GM21723 (cell line): Measurements from ENCODE around the gene ASB13.
"Not testable (repeated sequence)": the region's sequence is repeated elsewhere in the genome, so short reads cannot be mapped to it uniquely, and the experiment has no call there.

Source experiments
- ATAC-seq: cut with Tn5 transposase; IDR thresholded peaks from one replicate; pipeline ENCODE4 v1.9.1; 2021; ENCODE audit warnings: mild to moderate bottlenecking, moderate library complexity; ENCODE audit not compliant: unreplicated experiment

ASB13 gene

GRCh38 chr10:5625992-5626777 lies 40.2 kb downstream of the ASB13 start:
- no peak for ATAC-seq

- no peak for ATAC-seq
Observed at GRCh38 chr10:5624701-5625100, 41.7 kb downstream of the ASB13 start.

DNA sequence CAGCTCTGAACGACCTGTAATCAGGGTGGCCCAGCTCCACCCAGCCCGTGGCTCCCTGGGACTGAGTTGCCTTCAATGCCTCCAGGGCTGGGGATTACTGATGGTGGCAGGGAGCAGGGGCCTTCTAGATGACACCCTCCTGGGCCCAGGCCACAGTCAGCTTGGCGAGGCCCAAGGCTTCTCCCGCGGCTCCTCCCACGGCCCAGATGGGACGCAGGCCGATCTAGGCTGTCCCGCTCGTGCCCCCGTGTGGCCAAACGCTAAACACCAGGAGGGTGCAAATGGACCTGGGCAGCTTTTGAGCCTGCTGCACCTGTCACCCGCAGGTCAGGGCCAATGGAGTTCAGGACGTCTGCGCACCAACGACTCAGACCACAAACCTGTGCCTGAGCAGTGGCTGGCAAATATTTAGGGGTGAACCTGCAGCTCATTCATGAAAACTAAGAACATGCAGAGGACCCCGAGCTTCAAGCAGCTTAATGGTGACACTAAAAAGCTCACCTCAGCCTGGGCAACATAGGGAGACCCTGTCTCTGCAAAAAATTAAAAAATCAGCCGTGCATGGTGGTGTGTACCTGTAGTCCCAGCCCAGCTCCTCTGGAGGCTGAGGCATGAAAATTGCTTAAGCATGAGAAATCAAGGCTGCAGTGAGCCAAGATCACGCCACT lies 43.2 kb downstream of the ASB13 start:
- ATAC-seq = peak; percentile 97

GRCh38 chr10:5622186-5622960 lies 44.0 kb downstream of the ASB13 start:
- ATAC-seq = no peak

DNA sequence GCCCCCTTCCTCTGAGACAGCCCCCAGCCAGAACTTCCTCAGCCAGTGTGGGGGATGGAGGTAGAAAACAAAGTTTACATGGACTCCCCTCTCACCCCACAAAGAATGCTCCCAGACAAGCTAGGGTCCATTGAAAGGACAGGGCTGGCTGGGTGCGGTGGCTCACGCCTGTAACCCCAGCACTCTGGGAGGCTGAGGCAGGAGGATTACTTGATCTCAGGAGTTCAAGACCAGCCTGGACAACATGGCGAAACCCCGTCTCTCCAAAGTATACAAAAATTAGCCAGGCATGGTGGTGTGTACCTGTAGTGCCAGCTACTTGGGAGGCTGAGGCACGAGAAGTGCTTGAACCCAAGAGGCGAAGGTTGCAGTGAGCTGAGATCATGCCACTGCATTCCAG lies 45.0 kb downstream of the ASB13 start:
- ATAC-seq = not testable (repeated sequence)

DNA sequence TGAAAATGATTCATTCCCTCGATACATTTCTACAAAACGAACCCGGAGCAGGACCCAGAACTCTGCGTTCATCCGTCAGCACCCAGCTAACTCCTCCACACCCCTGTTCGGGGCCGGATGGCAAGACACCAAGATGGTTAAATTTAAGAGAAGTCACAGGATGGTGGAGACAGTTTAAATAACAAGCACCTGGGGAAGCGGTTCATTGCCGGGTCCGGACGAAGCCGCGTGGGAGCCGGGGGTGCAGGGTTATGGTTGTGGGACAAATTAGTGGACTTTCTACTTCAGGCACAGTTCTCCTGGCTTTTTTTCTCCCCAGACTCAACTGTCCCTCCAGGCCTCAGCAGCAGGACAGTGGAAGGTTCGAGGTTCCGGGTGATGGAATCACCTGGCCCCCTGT lies 45.4 kb downstream of the ASB13 start:
- no peak for ATAC-seq

- ATAC-seq = no peak
Observed at GRCh38 chr10:5620223-5620721, 46.1 kb downstream of the ASB13 start.

GRCh38 chr10:5619362-5620211 lies 46.8 kb downstream of the ASB13 start:
- ATAC-seq = no peak

- ATAC-seq = no peak
Observed at GRCh38 chr10:5618829-5619228, 47.6 kb downstream of the ASB13 start.

DNA sequence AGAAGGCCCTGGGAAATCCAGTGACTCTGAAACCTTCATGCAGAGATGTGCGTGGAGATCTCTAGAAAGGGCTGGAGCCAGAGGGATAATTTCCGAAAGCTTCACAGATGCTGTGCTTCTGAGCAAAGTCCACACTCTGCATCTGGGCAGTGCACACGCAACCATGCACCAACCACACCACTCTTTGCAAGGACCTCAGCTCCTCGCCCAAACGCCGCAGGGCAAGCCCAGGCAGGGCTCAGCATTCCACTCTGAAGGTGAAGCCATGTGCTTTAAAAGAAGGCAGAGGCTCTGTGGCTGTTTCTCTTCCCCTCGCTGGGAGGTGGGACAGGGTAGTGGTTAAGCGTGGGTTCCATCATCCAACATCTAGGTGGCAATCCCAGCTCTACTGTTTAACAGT lies 48.4 kb downstream of the ASB13 start:
- ATAC-seq = no peak

DNA sequence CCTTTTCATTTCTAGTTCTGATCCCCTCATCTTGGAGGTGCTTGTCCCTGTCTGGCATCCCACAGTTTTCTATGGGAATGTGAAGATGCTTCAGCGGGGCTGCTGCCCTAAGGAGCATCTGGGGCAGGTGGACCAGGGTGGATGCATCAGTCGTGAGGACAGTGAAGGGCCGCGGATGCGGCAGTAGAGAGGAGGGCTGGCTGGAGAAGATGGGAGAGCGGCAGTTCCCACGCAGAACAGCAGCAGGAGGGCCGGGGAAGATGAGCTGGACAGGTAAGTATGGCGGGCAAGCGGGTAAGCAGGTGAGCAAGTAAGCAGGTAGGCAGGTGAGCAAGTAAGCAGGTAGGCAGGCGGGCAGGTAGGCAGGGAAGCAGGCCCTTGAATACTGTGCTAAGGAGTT lies 48.9 kb downstream of the ASB13 start:
- ATAC-seq = no peak

DNA sequence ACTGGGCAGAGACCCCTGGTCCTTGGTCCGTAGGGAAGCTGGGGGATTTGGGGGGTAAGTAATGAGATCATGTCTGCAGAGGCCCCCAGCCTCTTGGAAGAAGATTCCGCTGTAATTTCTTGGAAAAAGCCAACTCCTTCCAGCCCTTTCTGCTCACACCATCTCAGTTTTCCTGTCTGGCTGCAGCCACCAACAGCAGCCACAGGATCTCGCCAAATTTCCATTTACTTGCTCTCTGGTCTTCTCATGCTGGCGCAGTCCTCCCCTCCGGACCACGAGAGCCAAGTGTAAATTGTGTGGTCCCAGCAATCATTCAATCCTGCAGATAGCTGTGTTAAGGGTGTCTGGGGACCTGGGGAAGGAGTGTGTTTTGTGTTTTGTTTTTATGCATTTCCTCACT lies 49.6 kb downstream of the ASB13 start:
- ATAC-seq = no peak

DNA sequence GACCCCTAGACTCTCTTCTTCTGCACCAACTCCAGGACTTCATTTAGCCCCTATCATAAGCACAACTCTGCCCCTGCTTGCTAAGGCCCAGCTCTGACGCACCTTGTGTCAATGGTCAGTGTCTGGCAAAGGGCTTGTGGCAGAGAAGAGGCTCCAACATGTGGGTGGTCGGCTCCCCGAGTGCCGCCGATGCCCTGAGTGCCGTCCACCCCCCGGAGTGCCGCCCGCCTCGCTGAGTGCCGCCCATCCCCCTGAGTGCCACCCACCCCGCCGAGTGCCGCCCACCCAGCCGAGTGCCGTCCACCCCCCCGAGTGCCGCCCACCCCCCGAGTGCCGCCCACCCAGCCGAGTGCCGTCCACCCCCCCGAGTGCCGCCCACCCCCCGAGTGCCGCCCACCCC lies 50.3 kb downstream of the ASB13 start:
- no peak for ATAC-seq

- ATAC-seq = no peak
Observed at GRCh38 chr10:5615316-5615715, 51.1 kb downstream of the ASB13 start.

DNA sequence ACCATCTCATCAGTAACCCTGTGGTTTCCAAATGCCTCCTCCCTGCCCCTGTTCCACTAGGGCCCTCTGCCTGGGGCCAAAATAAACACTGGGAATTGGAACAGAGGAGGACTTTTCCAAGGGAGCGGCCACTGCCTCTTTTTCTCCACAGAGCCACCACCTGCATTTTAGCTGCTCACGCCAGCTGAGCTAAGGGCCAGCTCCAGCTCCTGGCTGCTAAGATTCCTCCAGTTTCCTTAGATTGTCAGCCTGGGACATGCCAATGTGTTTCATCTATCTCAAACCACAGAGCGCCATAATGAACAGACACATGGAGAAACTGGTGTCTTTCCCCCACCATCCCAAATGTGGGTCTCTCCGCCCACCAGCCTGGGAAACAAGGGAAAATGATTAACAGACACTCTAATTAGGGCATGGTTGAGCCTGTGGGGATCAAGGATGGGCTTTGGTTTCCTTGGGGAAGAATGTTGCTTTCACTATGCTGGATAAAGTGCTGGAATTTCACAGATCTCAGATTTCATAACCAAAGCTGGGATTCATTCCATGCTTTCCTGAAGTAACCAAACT lies 52.2 kb downstream of the ASB13 start:
- ATAC-seq = no peak

- ATAC-seq = no peak
Observed at GRCh38 chr10:5613481-5614154, 52.8 kb downstream of the ASB13 start.

DNA sequence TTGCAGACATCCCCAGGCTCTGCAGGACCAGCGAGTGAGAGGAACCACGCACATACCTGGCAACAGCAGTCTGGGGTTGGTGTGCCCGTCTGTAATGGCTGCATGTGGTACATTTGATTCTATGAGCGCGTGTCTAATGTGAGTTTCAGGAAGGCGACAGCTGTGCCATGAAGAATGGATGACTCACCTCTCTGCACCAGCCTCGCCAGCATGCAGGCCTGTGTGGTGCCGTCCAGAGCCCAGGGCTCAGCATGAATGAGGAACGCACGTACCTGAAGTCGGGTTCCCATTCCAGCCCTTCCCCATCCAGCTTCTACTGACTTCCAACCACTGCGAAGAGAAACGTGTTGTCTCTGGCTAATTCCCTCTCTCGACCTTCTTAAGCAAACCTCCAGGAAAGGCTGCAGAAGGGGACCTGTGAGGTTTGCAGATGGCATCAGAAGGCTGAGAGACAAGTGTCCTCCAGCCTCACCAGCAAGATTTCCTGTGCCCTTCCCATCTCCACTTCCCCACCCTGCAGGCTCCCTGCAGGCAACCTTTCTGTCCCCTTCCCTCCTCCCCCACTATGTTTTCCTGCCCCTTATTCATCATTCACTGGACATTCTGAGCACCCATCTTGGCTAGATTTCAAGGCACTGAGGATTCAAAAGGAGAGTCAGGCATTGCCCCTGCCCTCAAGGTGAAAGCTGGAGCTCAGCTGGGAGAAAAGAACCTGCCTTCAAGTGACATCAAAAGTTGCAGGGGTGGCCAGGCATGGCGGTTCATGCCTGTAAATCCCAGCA lies 54.3 kb downstream of the ASB13 start:
- ATAC-seq = no peak

- ATAC-seq = no peak
Observed at GRCh38 chr10:5609952-5610616, 56.3 kb downstream of the ASB13 start.
